ENCODE results near the gene BGN. TPM values are rescaled to one million over a fixed set of nuclear protein-coding genes. Genes with fewer than 3 reads are reported as not detected.

BGN gene
- total and polyA plus RNA-seq, 2 donors from 2014 or later = 164 to 288 TPM

DNA sequence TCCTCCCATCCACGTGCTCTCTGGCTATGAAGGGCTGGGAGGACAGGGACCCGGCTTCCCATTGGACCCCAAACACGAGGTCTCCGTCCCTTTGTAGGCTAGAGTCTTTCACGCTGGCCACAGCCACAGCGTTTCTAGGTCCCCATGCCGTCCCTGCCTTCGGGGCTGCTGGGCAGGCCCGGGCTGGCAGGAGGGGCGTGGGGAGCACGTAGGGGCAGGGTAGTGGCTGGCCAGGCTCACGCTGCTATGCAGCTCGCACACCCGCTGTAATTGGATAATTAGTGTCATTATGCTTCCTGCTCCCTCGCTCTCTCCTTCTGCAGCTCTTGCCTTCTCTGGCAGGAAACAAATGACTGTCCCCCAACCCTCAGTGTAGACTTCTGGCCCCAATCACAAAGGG is 32.4 kb downstream of the BGN start:
- no peak for TF ChIP-seq CTCF (IDR thresholded peaks at IDR 0.05; ENCODE audit: borderline replicate concordance, extremely low read depth, insufficient read depth)
- Histone ChIP-seq H3K4me1 (ENCODE audit: control insufficient read depth in 2 of 3, insufficient read depth in 2 of 3, low read depth in 1 of 3, low read length in 3 of 3) (no peaks in the 10 kb centered on the region), H3K27ac (ENCODE audit: low read depth in 2 of 2, low read length in 2 of 2) (no peak overlapping the region), H3K9me3 (ENCODE audit: control insufficient read depth in 2 of 3, insufficient read depth in 1 of 3, low read length in 3 of 3) (no peaks in the 10 kb centered on the region), H3K36me3 (ENCODE audit: control insufficient read depth in 2 of 3, insufficient read depth in 3 of 3, low read length in 3 of 3) (no peaks in the 10 kb centered on the region), H3K4me3 (ENCODE audit: low read length in 3 of 3) (no peak overlapping the region), H3K27me3 (ENCODE audit: control insufficient read depth, insufficient read depth, low read length) (no peaks in the 10 kb centered on the region), H3K9ac (ENCODE audit: low read length in 3 of 3) (no peak overlapping the region)
- DNase-seq (no peak), FAIRE-seq (no peak)
- intact Hi-C loops (cut with DNase I) = no loop called here

DNA sequence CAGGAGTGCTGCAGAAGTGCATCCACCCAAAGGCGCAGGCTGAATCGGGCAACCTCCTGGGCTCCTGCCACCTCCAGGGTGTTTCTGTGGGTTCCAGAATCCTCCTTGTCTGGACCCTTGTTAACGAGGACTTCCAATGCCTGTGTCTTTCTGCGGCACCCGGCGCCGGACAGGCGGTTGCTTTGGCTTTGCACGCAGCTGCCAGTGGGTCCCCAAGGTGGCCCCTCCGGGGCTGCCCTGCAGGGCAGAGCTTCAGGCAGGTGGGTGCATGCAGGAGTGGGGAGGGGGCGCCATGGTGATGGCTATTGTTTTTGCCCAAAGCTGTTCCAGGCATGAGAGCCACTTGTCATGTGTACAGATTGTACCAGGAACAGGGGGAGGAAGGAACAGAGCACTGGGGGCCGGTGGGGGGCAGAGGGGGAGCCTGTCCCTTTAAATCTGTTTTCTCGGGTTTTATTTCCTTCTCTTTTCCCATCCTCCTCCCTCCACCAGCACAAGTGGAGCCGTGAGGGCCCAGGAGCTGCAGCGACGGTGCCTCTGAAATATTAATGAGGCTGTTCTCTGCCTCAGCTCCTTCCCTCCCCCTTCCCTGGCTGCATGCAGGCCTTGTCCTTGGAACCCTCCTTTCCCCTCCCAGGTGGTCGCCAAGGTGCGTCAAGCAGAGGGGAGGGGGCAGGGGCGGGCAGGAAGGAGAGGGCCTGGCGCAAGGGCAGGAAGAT is 35.8 kb downstream of the BGN start:
- no peaks in the 10 kb centered on the region for H3K36me3 ChIP-seq (ENCODE audit: control insufficient read depth in 2 of 3, insufficient read depth in 3 of 3, low read length in 3 of 3)
- no peak for FAIRE-seq
- no peak for TF ChIP-seq CTCF (IDR thresholded peaks at IDR 0.05; ENCODE audit: borderline replicate concordance, extremely low read depth, insufficient read depth)
- no peak for DNase-seq
- H3K27me3 ChIP-seq (ENCODE audit: control insufficient read depth, insufficient read depth, low read length) = no peaks in the 10 kb centered on the region
- intact Hi-C loops (cut with DNase I) = no loop called here
- H3K27ac ChIP-seq (ENCODE audit: low read depth in 2 of 2, low read length in 2 of 2) = no peak overlapping the region
- H3K9ac ChIP-seq (ENCODE audit: low read length in 3 of 3) = no peak overlapping the region
- no peaks in the 10 kb centered on the region for H3K4me1 ChIP-seq (ENCODE audit: control insufficient read depth in 2 of 3, insufficient read depth in 2 of 3, low read depth in 1 of 3, low read length in 3 of 3)
- no peak overlapping the region for H3K4me3 ChIP-seq (ENCODE audit: low read length in 3 of 3)
- no peaks in the 10 kb centered on the region for H3K9me3 ChIP-seq (ENCODE audit: control insufficient read depth in 2 of 3, insufficient read depth in 1 of 3, low read length in 3 of 3)

GRCh38 chrX:153533091-153533490 is 38.3 kb downstream of the BGN start:
- intact Hi-C loops (cut with DNase I) = no loop called here
- Histone ChIP-seq H3K36me3 (ENCODE audit: control insufficient read depth in 2 of 3, insufficient read depth in 3 of 3, low read length in 3 of 3) (no peaks in the 10 kb centered on the region), H3K27ac (ENCODE audit: low read depth in 2 of 2, low read length in 2 of 2) (no peak overlapping the region), H3K9ac (ENCODE audit: low read length in 3 of 3) (no peak overlapping the region), H3K9me3 (ENCODE audit: control insufficient read depth in 2 of 3, insufficient read depth in 1 of 3, low read length in 3 of 3) (no peaks in the 10 kb centered on the region), H3K4me3 (ENCODE audit: low read length in 3 of 3) (no peak overlapping the region), H3K4me1 (ENCODE audit: control insufficient read depth in 2 of 3, insufficient read depth in 2 of 3, low read depth in 1 of 3, low read length in 3 of 3) (no peaks in the 10 kb centered on the region), H3K27me3 (ENCODE audit: control insufficient read depth, insufficient read depth, low read length) (no peaks in the 10 kb centered on the region)
- TF ChIP-seq CTCF (IDR thresholded peaks at IDR 0.05; ENCODE audit: borderline replicate concordance, extremely low read depth, insufficient read depth) = no peak
- DNase-seq (peak in 1 of 5 donors; percentile 54), FAIRE-seq (no peak)

Measured in kidney (tissue), 14 donors.